Stimulated activated CD8-positive, alpha-beta memory T cell treated with anti-CD3 and anti-CD28 coated beads, Interleukin-4, amount 100 ng/mL, for 48 hours (primary cell): ENCODE data around the gene C4A.
"Not testable (repeated sequence)": the region's sequence is repeated elsewhere in the genome, so short reads cannot be mapped to it uniquely, and the experiment has no call there.

ENCODE experiments used
- DNase-seq: peaks from one replicate; pipeline ENCODE4 v3.0.0-alpha.2; 2020

Gene C4A

DNA sequence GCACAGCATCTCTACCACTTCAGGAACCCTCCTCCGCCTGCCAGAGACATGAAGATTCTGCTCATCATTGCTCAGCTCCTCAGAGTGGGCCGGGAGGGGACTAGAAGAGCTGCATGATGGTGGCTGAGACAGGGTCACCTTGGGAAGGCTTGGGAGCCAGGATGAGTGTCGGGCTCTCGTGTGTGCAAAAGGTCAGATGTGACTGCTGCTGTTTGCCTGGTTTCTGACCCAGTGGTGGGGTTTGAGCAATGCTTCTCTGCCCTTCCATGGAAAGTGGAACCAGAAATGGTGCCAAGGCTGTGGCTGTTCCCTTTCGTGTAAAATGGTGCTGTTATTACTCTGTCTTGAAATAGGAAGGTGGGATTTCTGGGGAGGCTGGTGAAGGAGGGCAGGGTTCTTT is 859 bp upstream of the C4A start:
- DNase-seq, result not testable (repeated sequence)

DNA sequence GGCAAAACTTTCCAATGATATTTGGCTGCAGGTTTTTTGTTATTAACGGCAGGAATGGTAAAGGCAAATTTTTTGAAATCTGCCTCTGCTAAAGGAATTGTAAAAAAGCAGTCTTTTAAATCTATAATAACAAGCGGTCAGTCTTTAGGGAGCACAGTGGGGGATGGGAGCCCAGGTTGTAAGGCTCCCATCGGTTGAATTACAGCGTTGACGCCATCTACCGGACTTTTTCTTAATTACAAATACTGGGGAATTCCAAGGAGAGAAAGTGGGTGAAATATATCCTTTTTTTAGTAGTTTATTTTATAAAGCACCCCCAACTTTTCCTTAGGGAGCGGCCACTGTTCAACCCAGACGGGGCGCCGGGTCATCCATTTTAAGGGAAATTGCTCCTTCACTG is 7.5 kb downstream of the C4A start:
- DNase-seq, result not testable (repeated sequence)

DNA sequence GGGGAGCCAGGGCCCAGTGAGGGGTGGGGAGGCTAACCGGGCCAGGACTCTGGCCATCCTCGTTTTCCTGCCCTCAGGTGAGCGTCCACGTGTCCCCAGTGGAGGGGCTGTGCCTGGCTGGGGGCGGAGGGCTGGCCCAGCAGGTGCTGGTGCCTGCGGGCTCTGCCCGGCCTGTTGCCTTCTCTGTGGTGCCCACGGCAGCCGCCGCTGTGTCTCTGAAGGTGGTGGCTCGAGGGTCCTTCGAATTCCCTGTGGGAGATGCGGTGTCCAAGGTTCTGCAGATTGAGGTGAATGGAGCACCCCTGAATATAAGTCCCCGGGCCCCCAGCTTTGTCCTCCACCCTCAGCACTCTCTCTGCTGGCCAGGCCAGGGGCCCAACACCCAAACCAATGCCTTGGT is 12.6 kb downstream of the C4A start:
- DNase-seq, result not testable (repeated sequence)

DNA sequence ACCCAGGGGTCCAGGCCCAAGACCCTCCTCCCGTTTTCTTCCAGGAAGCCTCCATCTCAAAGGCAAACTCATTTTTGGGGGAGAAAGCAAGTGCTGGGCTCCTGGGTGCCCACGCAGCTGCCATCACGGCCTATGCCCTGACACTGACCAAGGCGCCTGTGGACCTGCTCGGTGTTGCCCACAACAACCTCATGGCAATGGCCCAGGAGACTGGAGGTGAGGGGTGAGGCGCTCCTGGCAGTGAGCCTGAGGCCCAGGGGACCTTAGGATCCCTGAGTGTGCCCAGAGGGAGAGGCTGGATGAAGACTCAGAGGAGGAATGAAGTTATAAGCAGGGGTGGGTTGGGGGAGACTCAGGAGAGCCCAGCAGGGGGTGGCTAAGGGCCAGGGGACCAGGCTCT is 14.5 kb downstream of the C4A start:
- DNase-seq, result not testable (repeated sequence)

DNA sequence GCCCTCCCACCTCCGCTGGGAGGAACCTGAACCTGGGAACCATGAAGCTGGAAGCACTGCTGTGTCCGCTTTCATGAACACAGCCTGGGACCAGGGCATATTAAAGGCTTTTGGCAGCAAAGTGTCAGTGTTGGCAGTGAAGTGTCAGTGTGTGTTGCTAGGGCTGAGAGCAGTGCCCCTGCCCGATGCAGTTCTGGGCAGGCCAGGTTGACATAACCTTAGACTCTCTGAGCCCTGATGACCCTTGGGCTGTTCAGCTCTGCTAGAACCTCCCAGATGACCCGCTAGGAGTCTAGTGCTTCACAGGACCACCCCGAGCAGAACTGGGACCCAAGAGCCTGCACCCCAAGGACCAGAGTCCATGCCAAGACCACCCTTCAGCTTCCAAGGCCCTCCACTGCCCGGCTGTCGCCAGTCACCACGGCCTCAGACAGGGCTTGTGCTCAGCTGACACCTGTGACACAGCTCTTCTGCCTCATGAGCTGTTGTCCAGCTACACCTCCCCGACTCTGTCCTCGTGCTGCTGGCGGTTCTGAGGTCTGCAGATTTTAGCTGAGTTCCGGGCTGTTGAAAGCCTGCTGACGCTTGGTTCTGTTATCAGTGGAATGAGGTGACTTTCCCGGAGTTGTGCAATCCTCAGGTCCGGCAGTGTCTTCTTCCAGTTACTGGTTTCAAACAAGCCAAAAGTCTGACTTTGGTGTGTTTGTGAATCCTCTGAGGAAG is 20.9 kb downstream of the C4A start:
- DNase-seq, result not testable (repeated sequence)

DNA sequence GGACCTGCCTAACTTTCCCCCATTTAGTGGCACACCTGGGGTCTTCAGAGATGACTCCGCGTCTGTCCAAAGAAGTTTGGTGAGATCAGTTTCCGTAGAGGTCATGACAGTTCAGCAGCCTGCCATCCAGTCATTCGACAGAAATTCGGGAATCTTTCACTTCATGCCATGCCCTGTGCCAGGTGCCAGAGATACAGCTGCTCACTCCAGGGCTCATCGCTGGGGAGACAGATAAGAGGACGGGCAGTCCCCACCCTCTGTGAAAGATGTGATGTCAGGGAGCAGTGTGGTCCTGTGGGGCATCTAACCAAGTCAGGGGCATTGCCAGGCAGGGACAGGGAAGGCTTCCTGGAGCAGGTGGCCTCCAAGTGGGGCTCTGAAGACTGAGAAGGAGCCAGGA is 21.4 kb downstream of the C4A start:
- DNase-seq, result not testable (repeated sequence)

DNA sequence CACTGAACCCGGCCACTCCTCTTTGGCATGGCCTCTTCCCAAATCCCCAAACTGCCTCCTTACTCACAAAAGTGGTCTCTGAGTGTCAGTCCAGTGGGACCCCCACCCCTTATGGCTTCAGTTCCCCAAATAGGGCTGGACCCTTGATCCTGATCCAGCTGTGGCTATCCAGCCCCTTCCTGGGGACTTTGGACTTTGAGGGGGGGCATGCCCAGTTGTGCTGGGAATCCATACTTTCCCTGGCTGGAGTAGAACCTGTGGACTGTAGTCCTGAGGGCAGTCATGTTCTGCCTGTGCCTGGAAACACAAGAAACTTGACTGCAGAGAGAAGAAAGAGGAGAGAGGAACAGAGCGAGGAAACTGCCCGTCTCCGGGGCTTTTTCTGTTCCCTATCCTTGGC is 22.5 kb downstream of the C4A start:
- not testable (repeated sequence) for DNase-seq

DNA sequence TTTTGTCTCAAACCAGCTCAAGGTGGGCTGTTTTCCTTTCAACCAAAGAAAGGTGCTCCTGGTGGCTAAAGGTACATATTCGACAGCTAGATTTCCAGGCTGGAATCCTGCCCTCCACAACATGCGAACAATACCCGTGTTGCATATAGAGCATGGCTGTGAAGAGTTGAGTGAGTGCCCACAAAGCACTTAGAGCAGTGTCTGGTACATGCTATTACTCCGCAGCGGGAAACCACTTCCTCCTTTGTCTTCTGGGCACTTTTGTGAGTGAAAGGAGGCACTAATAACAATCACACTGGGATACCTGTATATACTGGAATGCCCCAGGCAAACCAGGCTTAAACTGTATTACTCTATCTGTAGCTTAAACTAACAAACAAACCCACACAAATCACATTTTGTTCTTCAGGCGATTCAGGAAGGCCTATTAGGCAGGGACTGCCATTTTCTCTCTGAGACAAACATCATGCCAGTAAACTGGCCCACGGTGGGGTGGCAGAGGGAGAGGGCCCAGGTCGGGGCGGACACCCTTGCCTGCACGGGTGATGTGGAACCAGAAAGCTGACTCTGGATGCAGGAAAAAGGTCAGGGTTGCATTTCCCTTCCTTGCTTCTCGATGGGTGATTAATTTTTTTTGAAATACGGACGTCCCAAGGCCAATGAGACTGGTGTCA is 23.1 kb downstream of the C4A start:
- DNase-seq, result not testable (repeated sequence)

DNA sequence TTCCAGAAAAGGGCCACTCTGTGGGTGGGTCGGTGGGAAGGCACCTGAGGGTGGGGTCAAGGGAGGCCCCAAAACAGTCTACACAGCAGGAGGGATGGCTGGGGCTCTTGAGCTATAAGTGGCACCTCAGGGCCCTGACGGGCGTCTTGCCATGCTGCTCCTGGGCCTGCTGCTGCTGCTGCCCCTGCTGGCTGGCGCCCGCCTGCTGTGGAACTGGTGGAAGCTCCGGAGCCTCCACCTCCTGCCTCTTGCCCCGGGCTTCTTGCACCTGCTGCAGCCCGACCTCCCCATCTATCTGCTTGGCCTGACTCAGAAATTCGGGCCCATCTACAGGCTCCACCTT is 23.7 kb downstream of the C4A start:
- DNase-seq, result not testable (repeated sequence)

DNA sequence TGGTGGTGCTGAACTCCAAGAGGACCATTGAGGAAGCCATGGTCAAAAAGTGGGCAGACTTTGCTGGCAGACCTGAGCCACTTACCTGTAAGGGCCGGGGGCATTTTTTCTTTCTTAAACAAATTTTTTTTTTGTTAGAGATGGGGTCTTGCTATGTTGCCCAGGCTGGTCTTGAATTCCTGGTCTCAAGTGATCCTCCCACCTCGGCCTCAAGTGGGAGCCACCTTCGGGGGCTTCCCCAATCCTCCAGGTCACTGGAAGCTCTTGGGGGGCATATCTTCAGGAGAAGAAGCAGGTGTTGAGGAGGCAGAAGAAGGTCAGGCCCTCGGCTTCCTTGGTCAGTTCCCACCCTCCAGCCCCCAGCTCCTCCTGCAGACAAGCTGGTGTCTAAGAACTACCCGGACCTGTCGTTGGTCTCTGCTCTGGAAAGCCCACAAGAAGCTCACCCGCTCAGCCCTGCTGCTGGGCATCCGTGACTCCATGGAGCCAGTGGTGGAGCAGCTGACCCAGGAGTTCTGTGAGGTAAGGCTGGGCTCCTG is 24.2 kb downstream of the C4A start:
- DNase-seq, result not testable (repeated sequence)

DNA sequence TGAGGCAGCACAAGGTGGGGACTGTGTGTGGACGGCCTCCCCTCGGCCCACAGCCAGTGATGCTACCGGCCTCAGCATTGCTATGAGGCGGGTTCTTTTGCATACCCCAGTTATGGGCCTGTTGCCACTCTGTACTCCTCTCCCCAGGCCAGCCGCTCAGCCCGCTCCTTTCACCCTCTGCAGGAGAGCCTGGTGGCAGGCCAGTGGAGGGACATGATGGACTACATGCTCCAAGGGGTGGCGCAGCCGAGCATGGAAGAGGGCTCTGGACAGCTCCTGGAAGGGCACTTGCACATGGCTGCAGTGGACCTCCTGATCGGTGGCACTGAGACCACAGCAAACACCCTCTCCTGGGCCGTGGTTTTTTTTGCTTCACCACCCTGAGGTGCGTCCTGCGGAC is 25.2 kb downstream of the C4A start:
- not testable (repeated sequence) for DNase-seq

DNA sequence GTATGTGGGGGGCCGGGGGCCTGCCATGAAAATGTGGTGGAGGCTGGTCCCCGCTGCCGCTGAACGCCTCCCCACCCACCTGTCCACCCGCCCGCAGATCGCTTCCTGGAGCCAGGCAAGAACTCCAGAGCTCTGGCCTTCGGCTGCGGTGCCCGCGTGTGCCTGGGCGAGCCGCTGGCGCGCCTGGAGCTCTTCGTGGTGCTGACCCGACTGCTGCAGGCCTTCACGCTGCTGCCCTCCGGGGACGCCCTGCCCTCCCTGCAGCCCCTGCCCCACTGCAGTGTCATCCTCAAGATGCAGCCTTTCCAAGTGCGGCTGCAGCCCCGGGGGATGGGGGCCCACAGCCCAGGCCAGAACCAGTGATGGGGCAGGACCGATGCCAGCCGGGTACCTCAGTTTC is 26.2 kb downstream of the C4A start:
- DNase-seq, result not testable (repeated sequence)

DNA sequence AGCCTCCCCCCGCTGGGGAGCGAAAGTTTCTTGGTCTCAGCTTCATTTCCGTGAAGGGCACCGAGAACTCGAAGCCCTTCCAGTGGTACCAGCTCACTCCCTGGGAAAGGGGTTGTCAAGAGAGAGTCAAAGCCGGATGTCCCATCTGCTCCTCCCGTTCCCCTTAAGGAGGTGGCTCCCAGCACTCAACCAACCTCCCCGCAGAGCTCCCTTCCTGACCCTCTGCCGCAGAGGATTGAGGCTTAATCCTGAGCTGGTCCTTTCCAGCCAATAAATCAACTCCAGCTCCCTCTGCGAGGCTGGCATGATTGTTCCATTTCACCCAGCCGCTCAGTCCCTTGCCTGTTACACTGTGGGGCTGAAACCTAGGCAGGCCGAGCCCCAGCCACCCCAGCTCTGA is 26.8 kb downstream of the C4A start:
- not testable (repeated sequence) for DNase-seq

DNA sequence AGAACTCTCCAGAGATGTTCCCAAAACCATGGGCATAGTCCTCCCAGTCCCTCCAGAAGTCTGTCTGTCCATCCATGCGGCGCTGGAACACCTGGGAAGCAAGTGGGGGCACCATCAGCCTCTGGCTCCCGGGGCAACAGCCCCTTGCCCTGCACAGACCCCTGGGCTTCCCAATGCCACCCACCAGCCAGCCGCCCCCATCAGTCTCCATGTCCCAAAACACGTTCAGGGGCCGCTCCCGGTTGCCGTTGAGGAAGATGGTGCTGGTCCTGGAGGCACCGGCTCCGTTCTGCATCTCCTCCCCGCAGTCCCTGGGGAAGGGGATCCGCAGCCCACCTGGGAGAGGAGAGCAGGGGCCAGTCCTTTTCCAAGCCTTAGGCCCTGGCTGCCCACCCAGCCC is 27.7 kb downstream of the C4A start:
- DNase-seq, result not testable (repeated sequence)

DNA sequence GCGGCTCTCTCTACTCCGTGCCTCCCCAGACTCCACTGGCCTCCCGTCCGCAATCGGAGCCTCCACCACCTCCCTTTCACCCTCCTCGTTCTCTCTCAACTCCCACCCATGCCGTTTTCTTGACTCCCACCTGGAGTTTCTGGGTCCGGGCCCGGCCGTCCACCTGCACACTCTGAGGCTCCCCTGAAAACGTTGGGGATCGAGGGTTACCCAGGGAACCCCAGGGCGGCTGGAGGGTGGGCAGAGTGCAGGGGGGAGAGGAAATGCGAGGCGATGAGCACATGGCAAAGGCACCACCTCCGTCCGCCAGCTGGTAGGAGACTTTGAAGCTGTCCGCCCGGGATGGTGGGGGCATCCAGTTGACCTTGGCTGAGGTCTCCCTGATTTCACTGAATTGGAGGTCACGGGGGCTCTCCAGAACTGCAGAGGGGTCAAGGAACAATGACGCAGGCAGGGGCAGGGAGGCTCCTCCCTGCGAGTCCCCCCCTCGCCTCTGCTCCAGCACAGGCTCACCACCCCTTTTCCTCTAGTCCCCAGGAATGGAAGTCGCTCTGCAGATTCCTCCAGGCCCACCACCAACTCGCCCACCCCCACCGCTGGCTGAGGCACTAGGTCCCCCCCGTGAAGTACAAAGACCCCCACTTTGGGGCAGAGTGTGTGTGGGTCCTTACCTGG is 29.1 kb downstream of the C4A start:
- DNase-seq, result not testable (repeated sequence)

DNA sequence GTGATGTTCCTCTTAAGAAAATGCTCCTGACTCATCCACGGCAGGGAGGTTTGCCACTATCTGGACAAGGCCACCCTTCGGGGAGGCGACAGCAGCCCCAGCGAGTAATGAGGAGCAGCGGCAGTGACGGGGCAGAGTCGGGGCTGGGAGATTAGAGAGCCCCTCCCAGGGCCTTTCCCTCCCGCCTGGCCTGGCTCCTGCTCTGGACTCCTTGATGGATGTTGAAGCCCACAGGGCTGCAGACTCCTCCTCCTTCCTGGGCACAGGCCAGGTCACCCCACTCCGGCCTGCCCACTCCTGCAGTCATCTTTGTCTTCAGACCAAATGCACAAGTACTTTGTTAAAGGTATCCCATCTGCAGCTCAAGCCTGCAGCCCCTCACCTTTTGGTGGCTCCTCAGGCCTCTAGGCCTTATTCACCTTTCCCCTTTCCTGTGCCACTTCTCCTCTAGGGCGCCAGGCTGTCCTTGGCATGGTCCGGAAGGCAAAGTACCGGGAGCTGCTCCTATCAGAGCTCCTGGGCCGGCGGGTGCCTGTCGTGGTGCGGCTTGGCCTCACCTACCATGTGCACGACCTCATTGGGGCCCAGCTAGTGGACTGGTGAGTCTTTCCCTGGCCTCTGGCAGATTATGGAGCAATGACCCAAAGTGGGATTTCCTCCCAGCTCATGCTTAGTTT is 31.2 kb downstream of the C4A start:
- DNase-seq, result not testable (repeated sequence)

DNA sequence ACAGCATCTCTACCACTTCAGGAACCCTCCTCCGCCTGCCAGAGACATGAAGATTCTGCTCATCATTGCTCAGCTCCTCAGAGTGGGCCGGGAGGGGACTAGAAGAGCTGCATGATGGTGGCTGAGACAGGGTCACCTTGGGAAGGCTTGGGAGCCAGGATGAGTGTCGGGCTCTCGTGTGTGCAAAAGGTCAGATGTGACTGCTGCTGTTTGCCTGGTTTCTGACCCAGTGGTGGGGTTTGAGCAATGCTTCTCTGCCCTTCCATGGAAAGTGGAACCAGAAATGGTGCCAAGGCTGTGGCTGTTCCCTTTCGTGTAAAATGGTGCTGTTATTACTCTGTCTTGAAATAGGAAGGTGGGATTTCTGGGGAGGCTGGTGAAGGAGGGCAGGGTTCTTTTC is 31.9 kb downstream of the C4A start:
- DNase-seq, result not testable (repeated sequence)

DNA sequence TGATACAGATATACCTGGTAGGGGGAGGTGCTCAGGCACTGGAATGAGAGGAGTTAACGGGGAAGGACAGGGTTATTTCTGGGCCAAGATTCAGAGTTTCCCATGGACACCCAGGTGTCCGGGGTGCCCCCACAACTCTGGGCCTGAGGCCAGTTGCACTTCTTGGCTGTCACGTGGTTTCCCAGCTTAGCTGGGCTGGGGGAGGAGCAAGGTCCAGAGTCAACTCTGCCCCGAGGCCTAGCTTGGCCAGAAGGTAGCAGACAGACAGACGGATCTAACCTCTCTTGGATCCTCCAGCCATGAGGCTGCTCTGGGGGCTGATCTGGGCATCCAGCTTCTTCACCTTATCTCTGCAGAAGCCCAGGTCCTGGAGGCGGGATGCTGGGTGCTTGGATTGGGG is 32.7 kb downstream of the C4A start, which contains the start of gene C4B:
Gene C4B, plus strand, starts transcription at position 249 of the 400 bp plus-strand sequence. Its CDS starts 51 bp downstream, at position 300.
- not testable (repeated sequence) for DNase-seq

DNA sequence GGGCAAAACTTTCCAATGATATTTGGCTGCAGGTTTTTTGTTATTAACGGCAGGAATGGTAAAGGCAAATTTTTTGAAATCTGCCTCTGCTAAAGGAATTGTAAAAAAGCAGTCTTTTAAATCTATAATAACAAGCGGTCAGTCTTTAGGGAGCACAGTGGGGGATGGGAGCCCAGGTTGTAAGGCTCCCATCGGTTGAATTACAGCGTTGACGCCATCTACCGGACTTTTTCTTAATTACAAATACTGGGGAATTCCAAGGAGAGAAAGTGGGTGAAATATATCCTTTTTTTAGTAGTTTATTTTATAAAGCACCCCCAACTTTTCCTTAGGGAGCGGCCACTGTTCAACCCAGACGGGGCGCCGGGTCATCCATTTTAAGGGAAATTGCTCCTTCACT is 40.2 kb downstream of the C4A start:
- not testable (repeated sequence) for DNase-seq

DNA sequence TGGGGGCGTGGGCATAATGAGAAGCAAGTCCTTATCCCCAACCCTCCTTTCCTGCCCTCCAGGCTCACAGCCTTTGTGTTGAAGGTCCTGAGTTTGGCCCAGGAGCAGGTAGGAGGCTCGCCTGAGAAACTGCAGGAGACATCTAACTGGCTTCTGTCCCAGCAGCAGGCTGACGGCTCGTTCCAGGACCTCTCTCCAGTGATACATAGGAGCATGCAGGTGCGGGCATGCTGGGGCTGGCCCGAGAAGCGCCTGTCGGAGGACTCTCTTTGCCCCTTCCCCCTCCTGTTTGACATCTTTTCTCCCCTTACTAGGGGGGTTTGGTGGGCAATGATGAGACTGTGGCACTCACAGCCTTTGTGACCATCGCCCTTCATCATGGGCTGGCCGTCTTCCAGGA is 46.8 kb downstream of the C4A start:
- not testable (repeated sequence) for DNase-seq

DNA sequence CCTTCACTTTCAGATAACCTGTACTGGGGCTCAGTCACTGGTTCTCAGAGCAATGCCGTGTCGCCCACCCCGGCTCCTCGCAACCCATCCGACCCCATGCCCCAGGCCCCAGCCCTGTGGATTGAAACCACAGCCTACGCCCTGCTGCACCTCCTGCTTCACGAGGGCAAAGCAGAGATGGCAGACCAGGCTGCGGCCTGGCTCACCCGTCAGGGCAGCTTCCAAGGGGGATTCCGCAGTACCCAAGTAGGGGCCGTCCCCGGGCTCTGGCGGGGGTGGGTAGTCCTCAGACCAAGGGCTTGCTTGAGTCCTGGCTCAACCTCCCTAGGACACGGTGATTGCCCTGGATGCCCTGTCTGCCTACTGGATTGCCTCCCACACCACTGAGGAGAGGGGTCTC is 47.7 kb downstream of the C4A start:
- not testable (repeated sequence) for DNase-seq

DNA sequence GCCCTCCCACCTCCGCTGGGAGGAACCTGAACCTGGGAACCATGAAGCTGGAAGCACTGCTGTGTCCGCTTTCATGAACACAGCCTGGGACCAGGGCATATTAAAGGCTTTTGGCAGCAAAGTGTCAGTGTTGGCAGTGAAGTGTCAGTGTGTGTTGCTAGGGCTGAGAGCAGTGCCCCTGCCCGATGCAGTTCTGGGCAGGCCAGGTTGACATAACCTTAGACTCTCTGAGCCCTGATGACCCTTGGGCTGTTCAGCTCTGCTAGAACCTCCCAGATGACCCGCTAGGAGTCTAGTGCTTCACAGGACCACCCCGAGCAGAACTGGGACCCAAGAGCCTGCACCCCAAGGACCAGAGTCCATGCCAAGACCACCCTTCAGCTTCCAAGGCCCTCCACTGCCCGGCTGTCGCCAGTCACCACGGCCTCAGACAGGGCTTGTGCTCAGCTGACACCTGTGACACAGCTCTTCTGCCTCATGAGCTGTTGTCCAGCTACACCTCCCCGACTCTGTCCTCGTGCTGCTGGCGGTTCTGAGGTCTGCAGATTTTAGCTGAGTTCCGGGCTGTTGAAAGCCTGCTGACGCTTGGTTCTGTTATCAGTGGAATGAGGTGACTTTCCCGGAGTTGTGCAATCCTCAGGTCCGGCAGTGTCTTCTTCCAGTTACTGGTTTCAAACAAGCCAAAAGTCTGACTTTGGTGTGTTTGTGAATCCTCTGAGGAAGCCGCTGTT is 53.6 kb downstream of the C4A start:
- DNase-seq, result not testable (repeated sequence)
